ENCODE measurements around the gene ABI3.
A peak's percentile ranks its signal among the peaks of the same experiment; 100 is the strongest.

The ABI3 gene

DNA sequence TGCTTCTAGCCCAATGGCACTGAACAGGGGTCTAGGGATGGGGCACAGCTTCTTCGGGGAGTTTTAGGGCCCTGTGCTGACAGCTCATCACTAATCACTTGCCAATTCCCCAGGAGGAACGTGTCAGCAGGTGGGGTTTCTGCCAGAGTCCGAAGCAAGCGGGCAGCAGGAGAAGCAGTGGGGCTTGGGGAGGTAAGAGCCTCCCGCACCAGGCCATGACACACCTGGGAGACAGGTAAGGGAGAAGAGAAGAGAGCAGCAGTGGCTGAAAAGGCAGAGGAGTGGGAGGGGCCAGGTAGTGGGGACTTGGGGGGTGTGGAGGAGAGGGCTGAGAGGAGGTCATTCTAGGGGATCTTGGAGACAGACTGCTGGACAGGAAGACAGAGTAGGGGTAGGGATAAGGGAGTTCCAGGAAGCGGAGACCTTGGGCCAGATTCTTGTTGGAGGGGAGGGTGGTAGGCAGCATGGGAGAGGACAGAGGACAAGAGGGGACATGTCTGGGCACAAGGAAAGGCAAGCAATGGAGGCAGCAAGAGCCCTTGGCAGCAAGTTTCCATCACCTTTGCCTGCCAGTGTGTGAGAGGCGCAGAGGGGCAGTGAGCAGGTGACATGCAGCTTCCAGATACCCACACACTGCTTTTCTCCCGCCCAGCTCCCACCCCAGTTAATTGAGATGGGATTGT is 15.2 kb downstream of the ABI3 start:
- Histone ChIP-seq H3K27me3 (ENCODE audit: insufficient read depth, low read length) (peaks cover 57% of the 10 kb centered on the region), H3K4me1 (ENCODE audit: control insufficient read depth, insufficient read depth, low read length, unreplicated experiment) (peaks cover 11% of the 10 kb centered on the region), H2AFZ (ENCODE audit: low read length, unreplicated experiment) (no peak overlapping the region), H3K4me3 (ENCODE audit: low read depth, low read length) (no peak overlapping the region), H3K27ac (ENCODE audit: low read depth, low read length) (no peak overlapping the region), H3K79me2 (ENCODE audit: control insufficient read depth, insufficient read depth, low read length, unreplicated experiment) (no peaks in the 10 kb centered on the region), H3K36me3 (ENCODE audit: insufficient read depth, low read length) (no peaks in the 10 kb centered on the region)

DNA sequence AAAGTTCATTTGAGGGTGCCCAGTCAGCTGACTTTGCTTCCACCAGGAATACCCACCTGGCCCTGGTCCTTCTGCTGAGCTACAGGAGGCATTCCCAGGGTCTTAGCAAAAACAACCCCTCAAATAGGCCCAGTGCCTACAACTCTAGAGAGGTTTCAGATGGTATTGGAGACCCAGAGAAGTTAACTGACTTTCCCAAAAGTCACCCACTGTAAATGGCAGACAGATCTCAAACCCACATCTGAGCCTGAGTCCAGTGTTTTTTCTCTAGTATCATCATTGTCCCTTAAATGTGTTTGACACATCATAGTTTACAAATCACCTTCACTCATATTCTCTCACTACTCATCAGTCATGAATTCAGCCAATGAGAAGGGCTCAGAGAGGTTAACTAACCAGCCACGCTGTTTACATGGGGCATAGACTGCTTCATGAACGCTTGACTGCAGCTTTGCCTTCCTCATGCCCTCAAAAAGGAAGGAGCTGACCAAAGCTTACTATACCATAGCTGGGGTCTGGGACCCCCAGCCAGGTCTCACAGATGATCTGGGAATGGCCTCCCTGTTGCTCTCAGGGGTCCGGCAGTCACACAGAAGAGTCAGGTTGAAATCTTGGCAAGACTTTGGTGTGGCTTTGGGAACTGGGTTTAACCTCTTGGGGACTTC is 16.4 kb downstream of the ABI3 start:
- Histone ChIP-seq H3K27me3 (ENCODE audit: insufficient read depth, low read length) (peaks cover 58% of the 10 kb centered on the region), H3K4me1 (ENCODE audit: control insufficient read depth, insufficient read depth, low read length, unreplicated experiment) (peaks cover 16% of the 10 kb centered on the region), H3K79me2 (ENCODE audit: control insufficient read depth, insufficient read depth, low read length, unreplicated experiment) (no peaks in the 10 kb centered on the region), H2AFZ (ENCODE audit: low read length, unreplicated experiment) (no peak overlapping the region), H3K4me3 (ENCODE audit: low read depth, low read length) (no peak overlapping the region), H3K27ac (ENCODE audit: low read depth, low read length) (no peak overlapping the region), H3K36me3 (ENCODE audit: insufficient read depth, low read length) (no peaks in the 10 kb centered on the region)

DNA sequence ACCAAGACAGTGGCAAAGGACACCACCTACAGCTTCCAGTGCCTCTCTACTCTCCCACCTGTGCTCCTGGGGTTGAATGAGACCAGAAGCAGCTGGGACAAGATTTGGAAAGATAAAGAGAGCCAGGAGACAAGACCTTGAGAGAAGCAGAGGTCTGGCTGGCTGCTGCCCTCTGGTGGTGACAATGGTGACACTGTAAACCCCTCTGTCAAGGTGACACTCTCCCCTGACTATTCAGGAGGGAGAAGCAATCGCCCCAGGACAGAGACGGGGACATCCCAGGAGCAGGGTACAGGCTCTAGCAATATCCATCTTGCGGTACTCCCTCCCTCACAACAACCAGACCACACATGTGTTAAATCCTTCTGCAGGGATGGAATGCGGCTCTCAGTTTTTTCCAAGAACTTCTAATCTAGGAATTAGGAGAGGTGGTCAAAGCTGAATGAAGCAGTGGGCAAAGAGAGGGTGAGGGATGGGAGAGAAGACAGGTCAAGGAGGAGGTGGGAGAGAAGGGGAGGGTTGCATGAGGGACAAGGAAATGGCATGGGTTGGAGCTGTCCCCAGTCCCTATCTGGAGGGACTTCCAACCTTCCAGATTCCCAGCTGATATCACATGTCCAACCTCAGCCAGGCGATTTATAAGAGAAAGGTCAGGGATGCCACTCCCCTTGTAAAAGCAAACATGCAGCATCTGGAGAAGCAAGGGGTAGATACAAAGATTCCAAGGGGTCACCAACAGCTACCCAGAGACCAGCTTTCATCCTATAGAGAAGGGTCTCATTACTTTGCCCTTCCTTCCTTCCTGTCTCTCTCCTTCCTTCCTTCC is 17.1 kb downstream of the ABI3 start:
- Histone ChIP-seq H2AFZ (ENCODE audit: low read length, unreplicated experiment) (no peak overlapping the region), H3K4me1 (ENCODE audit: control insufficient read depth, insufficient read depth, low read length, unreplicated experiment) (peaks cover 16% of the 10 kb centered on the region), H3K4me3 (ENCODE audit: low read depth, low read length) (no peak overlapping the region), H3K79me2 (ENCODE audit: control insufficient read depth, insufficient read depth, low read length, unreplicated experiment) (no peaks in the 10 kb centered on the region), H3K36me3 (ENCODE audit: insufficient read depth, low read length) (no peaks in the 10 kb centered on the region), H3K27ac (ENCODE audit: low read depth, low read length) (no peak overlapping the region), H3K27me3 (ENCODE audit: insufficient read depth, low read length) (peaks cover 51% of the 10 kb centered on the region)

DNA sequence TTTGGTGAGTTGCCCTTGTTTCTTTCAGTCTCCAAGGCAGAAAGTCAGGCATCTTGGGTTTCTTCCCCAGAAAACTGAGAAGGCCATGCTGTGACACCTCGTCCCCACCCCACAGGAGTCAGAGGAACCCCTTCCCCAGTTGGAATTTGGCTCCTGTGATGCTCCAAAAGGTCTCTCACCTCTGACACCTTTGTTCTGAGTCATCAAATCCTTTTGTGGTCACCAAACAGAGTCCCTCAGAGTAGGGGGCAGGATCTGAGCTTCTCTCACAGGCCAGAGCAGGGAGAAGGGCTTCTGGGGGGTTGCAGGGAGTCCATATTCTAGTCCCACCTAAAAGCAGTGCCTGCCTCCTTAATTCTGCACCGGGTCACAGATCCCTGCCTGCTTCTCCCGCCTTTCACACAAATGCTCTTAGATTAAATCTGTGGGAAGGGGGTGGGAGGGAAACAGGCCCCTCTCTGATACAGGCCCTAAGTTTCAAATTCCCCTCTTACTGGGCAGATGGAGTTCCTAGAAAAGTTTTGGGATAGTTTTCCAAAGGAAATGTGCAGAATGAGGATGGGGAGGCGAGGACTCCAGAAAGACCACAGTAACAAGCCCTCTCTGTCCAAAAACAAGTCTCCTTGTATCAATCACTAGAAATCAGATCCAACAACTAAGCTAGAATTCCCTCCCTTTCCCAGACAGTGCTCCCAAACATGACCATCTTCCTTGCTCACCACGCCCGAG is 18.7 kb downstream of the ABI3 start:
- H3K36me3 ChIP-seq (ENCODE audit: insufficient read depth, low read length) = no peaks in the 10 kb centered on the region
- no peak overlapping the region for H3K4me3 ChIP-seq (ENCODE audit: low read depth, low read length)
- H3K4me1 ChIP-seq (ENCODE audit: control insufficient read depth, insufficient read depth, low read length, unreplicated experiment) = peaks cover 9% of the 10 kb centered on the region
- H3K27me3 ChIP-seq (ENCODE audit: insufficient read depth, low read length) = peaks cover 35% of the 10 kb centered on the region
- H3K79me2 ChIP-seq (ENCODE audit: control insufficient read depth, insufficient read depth, low read length, unreplicated experiment) = no peaks in the 10 kb centered on the region
- no peak overlapping the region for H2AFZ ChIP-seq (ENCODE audit: low read length, unreplicated experiment)
- H3K27ac ChIP-seq (ENCODE audit: low read depth, low read length) = no peak overlapping the region

DNA sequence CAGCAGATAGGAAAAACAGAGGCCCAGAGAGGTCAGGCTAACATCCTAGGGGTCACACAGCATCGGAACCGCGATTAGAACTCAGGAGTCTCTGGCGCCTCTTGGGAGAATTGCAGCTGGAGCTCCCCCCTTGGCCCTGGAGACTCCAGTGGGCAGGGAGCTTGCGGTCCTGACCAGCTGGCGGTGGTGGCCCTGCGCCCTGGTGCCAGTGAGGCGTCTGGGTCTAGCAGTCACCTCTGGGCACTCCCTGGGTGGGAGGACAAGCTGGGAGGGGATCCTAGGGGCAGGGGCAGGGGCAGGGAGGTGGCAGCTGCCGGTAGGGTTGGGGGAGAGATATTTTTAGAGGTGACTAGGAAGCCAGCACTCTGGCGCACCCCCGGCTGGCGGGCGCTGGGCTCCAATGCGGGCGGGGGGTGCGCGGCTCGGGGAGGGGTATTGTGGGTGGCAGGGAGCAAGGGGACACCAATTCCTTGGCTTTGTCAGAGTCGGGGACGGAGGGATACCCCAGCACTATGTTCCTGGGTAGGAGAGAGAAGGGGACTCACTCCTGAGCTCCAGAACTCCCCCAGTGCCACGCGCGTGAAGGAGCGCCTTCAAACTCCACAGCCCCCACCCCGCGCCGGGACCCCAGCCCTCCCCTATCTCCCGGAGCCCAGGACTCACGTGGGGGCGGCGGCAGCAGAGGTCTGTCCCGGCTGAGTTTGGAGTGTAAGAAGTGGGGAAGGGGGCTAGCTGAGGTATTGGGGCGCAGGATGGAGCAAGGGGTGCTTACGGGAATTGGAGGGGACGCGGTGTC is 19.5 kb downstream of the ABI3 start:
- no peaks in the 10 kb centered on the region for H3K79me2 ChIP-seq (ENCODE audit: control insufficient read depth, insufficient read depth, low read length, unreplicated experiment)
- peak overlapping the region; percentile 91 for H3K4me3 ChIP-seq (ENCODE audit: low read depth, low read length)
- peak overlapping the region; percentile 80 for H2AFZ ChIP-seq (ENCODE audit: low read length, unreplicated experiment)
- H3K27ac ChIP-seq (ENCODE audit: low read depth, low read length) = no peak overlapping the region
- H3K4me1 ChIP-seq (ENCODE audit: control insufficient read depth, insufficient read depth, low read length, unreplicated experiment) = peaks cover 4% of the 10 kb centered on the region
- H3K27me3 ChIP-seq (ENCODE audit: insufficient read depth, low read length) = peaks cover 28% of the 10 kb centered on the region
- no peaks in the 10 kb centered on the region for H3K36me3 ChIP-seq (ENCODE audit: insufficient read depth, low read length)

DNA sequence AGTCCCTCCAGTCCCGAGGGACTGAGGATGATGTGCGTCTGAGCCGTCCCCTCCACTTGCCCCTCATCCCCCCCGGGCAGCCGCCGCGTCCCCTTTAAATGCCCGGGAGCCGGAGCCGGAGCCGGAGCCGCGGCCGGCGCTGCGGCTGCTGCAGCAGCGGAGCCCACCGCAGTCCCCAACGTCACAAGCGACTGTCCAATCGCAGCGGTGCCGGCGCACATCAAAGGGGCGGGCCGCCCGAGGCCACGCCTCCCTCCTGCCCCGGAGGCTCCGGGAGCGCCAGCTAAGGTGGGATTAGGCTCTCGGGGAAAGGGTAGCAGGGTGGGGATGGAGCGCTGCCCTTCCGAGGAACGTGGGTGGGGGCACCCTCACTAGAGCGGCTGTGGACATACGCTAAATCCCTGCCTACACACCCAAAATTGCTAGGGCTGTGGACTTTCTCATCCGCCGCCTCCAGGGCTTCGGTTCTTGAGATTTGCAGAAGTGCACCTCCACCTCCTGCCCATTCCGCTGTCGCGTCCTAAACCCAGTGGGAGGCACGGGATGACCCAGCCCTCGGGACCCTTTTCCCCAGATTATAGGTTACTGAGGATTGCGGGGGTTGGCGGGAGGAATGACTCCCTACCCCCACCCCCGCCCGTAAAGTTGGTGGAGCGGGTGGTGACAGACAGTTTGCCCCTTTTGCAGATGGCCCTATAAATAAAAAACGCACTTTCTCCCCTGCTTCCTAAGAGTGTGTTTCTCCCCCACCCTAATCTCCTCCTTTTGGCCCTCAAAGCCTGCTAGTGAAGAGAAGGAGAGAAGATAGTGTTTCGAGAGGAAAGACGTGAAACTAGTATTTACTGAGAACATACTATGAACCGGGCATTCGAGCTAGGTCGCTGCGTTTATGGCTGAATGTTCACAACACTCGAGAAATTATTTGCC is 20.4 kb downstream of the ABI3 start, which contains the start of gene PHOSPHO1:
Gene PHOSPHO1 (minus strand): TSS at position 152 of the 927 bp plus-strand sequence. CDS start 4,096 bp downstream, outside the sequence.
- Histone ChIP-seq H3K27ac (ENCODE audit: low read depth, low read length) (no peak within 1 kb of the TSS), H3K4me1 (ENCODE audit: control insufficient read depth, insufficient read depth, low read length, unreplicated experiment) (peaks cover 4% of the 10 kb centered on the region), H3K4me3 (ENCODE audit: low read depth, low read length) (peak within 1 kb of the TSS; percentile 91), H3K79me2 (ENCODE audit: control insufficient read depth, insufficient read depth, low read length, unreplicated experiment) (no peaks in the 10 kb centered on the region), H3K36me3 (ENCODE audit: insufficient read depth, low read length) (no peaks in the 10 kb centered on the region), H3K27me3 (ENCODE audit: insufficient read depth, low read length) (peaks cover 19% of the 10 kb centered on the region), H2AFZ (ENCODE audit: low read length, unreplicated experiment) (peak within 1 kb of the TSS; percentile 87)

DNA sequence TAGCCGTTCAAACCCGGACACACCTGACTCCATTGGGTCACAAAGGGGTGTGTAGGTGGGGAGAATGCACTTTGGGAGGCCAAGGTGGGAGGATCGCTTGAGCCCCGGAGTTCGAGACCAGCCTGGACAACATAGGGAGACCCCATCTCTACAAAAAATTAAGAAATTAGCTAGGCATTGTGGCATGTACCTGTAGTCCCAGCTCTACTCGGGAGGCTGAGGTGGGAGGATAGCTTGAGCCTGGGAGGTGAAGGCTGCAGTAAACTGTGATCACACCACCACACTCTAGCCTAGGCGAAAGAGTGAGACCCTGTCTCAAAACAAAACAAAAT is 21.0 kb downstream of the ABI3 start:
- Histone ChIP-seq H3K27me3 (ENCODE audit: insufficient read depth, low read length) (peaks cover 13% of the 10 kb centered on the region; the same call in 1 of the 2 replicates), H3K4me3 (ENCODE audit: low read depth, low read length) (peak overlapping the region; percentile 91), H3K36me3 (ENCODE audit: insufficient read depth, low read length) (no peaks in the 10 kb centered on the region), H3K4me1 (ENCODE audit: control insufficient read depth, insufficient read depth, low read length, unreplicated experiment) (peaks cover 4% of the 10 kb centered on the region), H3K79me2 (ENCODE audit: control insufficient read depth, insufficient read depth, low read length, unreplicated experiment) (no peaks in the 10 kb centered on the region), H3K27ac (ENCODE audit: low read depth, low read length) (no peak overlapping the region), H2AFZ (ENCODE audit: low read length, unreplicated experiment) (no peak overlapping the region)

DNA sequence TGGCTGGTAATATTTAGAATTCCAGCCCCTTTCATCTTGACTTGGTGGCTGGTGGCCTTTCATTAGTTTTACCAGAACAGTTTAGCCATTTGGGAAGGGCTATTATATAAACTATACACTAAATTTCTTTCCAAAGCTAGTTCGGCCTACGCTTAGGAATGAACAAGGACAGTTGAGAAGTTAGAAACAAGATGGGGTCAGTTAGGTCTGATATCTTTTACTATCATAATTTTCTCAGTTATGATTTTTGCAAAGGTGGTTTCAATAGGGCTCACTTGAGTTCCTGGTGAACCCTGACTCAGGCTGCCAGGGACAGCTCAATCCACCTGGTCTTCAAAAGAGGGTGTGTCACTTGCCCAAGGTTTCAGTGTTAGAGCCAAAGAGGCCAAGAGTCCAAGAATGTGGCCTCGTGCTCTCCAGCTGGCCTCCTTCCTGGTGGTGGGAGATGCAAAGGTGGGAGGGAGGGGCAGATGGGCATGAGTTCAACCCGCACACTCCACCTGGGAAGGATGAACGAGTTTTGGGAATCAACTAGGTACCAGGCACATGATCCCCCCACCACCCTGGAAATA is 24.1 kb downstream of the ABI3 start:
- peaks cover 9% of the 10 kb centered on the region; the same call in 1 of the 2 replicates for H3K27me3 ChIP-seq (ENCODE audit: insufficient read depth, low read length)
- no peak overlapping the region for H3K27ac ChIP-seq (ENCODE audit: low read depth, low read length)
- peaks cover 4% of the 10 kb centered on the region for H3K4me1 ChIP-seq (ENCODE audit: control insufficient read depth, insufficient read depth, low read length, unreplicated experiment)
- no peaks in the 10 kb centered on the region for H3K36me3 ChIP-seq (ENCODE audit: insufficient read depth, low read length)
- H3K79me2 ChIP-seq (ENCODE audit: control insufficient read depth, insufficient read depth, low read length, unreplicated experiment) = no peaks in the 10 kb centered on the region
- no peak overlapping the region for H3K4me3 ChIP-seq (ENCODE audit: low read depth, low read length)
- H2AFZ ChIP-seq (ENCODE audit: low read length, unreplicated experiment) = no peak overlapping the region

DNA sequence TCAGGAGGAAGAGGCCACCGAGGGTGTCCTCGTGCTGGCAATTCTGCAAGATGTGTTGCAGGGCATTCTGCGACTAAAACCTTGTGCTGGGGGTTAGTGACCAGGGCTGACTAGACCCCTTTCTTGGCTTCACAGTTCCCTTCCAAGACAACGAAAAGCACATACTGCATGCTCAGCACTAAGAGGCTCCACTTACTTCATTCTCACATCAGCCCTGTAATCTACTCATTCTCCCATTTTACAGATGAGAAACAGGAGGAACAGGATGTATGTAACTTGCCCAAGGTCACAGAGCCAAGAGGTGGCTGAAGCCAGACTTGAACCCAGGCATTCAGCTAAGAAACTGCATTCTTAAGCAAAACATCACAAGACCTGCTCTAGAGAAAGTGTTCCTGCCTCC is 25.4 kb downstream of the ABI3 start:
- Histone ChIP-seq H3K36me3 (ENCODE audit: insufficient read depth, low read length) (no peaks in the 10 kb centered on the region), H3K27ac (ENCODE audit: low read depth, low read length) (no peak overlapping the region), H2AFZ (ENCODE audit: low read length, unreplicated experiment) (no peak overlapping the region), H3K27me3 (ENCODE audit: insufficient read depth, low read length) (peaks cover 6% of the 10 kb centered on the region; the same call in 1 of the 2 replicates), H3K4me3 (ENCODE audit: low read depth, low read length) (no peak overlapping the region), H3K4me1 (ENCODE audit: control insufficient read depth, insufficient read depth, low read length, unreplicated experiment) (peaks cover 4% of the 10 kb centered on the region), H3K79me2 (ENCODE audit: control insufficient read depth, insufficient read depth, low read length, unreplicated experiment) (no peaks in the 10 kb centered on the region)

Data from ACC112 (cell line).